OCI-LY7 (cell line): ENCODE measurements around the gene PCDHGA6. TPM values are rescaled to one million over a fixed set of nuclear protein-coding genes. Genes with fewer than 3 reads are reported as not detected.
"Not testable (repeated sequence)": the region's sequence is repeated elsewhere in the genome, so short reads cannot be mapped to it uniquely, and the experiment has no call there.

Experiments used
- BruUV-seq: library from RNA; stranded (reverse); fragments of 400-500 nt; replicated peaks from 2 replicates; lab custom pipeline; 2021; lab: Mats Ljungman, UMichigan
- CTCF ChIA-PET: fragments of 300-600 bp; sonication (Branson Sonifier 250); formaldehyde crosslinking; loops from one replicate; lab custom pipeline; 2022; ENCODE audit warnings: antibody characterized with exemption; ENCODE audit not compliant: unreplicated experiment; lab: Charles Lee
- POLR2A ChIA-PET: fragments of 300-600 bp; sonication (Branson Sonifier 250); formaldehyde crosslinking; loops from one replicate; lab custom pipeline; 2022; ENCODE audit warnings: antibody characterized with exemption; lab: Charles Lee
- DNase-seq: peaks from one replicate; pipeline ENCODE4 v3.0.0-alpha.2; 2015; ENCODE audit warnings: low spot score
- H2AFZ ChIP-seq: fragments of 200-600 bp; sonication (generic), shearing (Covaris generic); 2 replicates; pipeline ENCODE4 v1.6.1; 2014; ENCODE audit warnings: mild to moderate bottlenecking, antibody characterized with exemption, low read length, moderate library complexity
- H3K27ac ChIP-seq: fragments of 200-600 bp; sonication (generic); 2 replicates; pipeline ENCODE4 v1.5.1; 2014; ENCODE audit warnings: mixed run types, low read depth, mild to moderate bottlenecking, moderate library complexity, low read length, inconsistent platforms; ENCODE audit not compliant: poor library complexity, severe bottlenecking
- H3K36me3 ChIP-seq: fragments of 200-600 bp; sonication (generic); 2 replicates; pipeline ENCODE4 v1.6.1; 2014; ENCODE audit warnings: mild to moderate bottlenecking, antibody characterized with exemption, low read length, moderate library complexity, mixed read lengths; ENCODE audit not compliant: insufficient read depth
- H3K4me1 ChIP-seq: fragments of 200-600 bp; sonication (generic); 2 replicates; pipeline ENCODE4 v1.5.1; 2014; ENCODE audit warnings: mild to moderate bottlenecking, low read length; ENCODE audit not compliant: insufficient read depth, poor library complexity, severe bottlenecking
- H3K4me2 ChIP-seq: fragments of 200-600 bp; sonication (generic); 2 replicates; pipeline ENCODE4 v1.6.1; 2014; ENCODE audit warnings: mild to moderate bottlenecking, low read length
- H3K4me3 ChIP-seq: fragments of 200-600 bp; sonication (generic); 2 replicates; pipeline ENCODE4 v1.5.1; 2014; ENCODE audit warnings: mild to moderate bottlenecking, low read depth, low read length; ENCODE audit not compliant: poor library complexity, severe bottlenecking
- H3K79me2 ChIP-seq: fragments of 200-600 bp; sonication (generic); 2 replicates; pipeline ENCODE4 v1.6.1; 2016; ENCODE audit warnings: low read depth, mild to moderate bottlenecking, low read length, moderate library complexity, mixed read lengths; ENCODE audit not compliant: insufficient read depth
- H3K9me2 ChIP-seq: fragments of 200-600 bp; sonication (generic); 2 replicates; pipeline ENCODE4 v1.6.1; 2016; ENCODE audit warnings: mild to moderate bottlenecking, low read length, mixed read lengths; ENCODE audit not compliant: insufficient read depth
- H3K9me3 ChIP-seq: fragments of 200-600 bp; sonication (generic); 2 replicates; pipeline ENCODE4 v1.6.1; 2014; ENCODE audit warnings: mild to moderate bottlenecking, mixed run types, low read length, mixed read lengths
- H4K20me1 ChIP-seq: fragments of 200-600 bp; sonication (generic); 2 replicates; pipeline ENCODE4 v1.6.1; 2014; ENCODE audit warnings: mild to moderate bottlenecking, antibody characterized with exemption, low read length, moderate library complexity, mixed read lengths; ENCODE audit not compliant: insufficient read depth
- CTCF ChIP-seq: fragments of 200-600 bp; sonication (generic); conservative IDR thresholded peaks from 2 replicates; pipeline ENCODE4 v1.5.1; 2014; ENCODE audit warnings: mild to moderate bottlenecking, antibody characterized with exemption, low read length, moderate library complexity, mixed read lengths
- EZH2phosphoT487 ChIP-seq: fragments of 200-600 bp; sonication (generic); IDR thresholded peaks from 2 replicates; pipeline ENCODE4 v1.6.1; 2018; ENCODE audit warnings: low read depth, borderline replicate concordance, mild to moderate bottlenecking, mixed run types, antibody characterized with exemption, low read length, moderate library complexity, mixed read lengths
- intact Hi-C: fragments of 100-400 bp; cut with micrococcal nuclease; formaldehyde crosslinking; loops from one replicate; pipeline ENCODE4 v1.10.0; 2022; ENCODE audit not compliant: unreplicated experiment
- total RNA-seq, 2 experiments: library from RNA; depleted of rRNA in 1 of 2; stranded (reverse); fragments of >200 nt in 1 of 2; shearing (Covaris generic) in 1 of 2; gene quantifications; 2 replicates each; pipeline ENCODE4 v1.2.3, GENCODE V29; 2014 to 2022

PCDHGA6 gene
- total RNA-seq, 2 experiments from 2014 or later, result 5.5 to 6.3 TPM

GRCh38 chr5:141384471-141385267, 11.0 kb downstream of the PCDHGA6 start:
- intact Hi-C loops, result no loop called here
- POLR2A ChIA-PET, result no interaction called here

GRCh38 chr5:141387557-141388311, 14.0 kb downstream of the PCDHGA6 start, which contains the start of gene PCDHGB4:
TSS of gene PCDHGB4 (plus strand) at chr5:141387698. CDS start at chr5:141387885, 187 bp downstream.
- Histone ChIP-seq H3K4me2 (peak within 1 kb of the TSS; percentile 31; the same call in 1 of the 2 replicates), H3K4me3 (peak within 1 kb of the TSS; percentile 61)
- CTCF ChIA-PET, H3K4me1 ChIP-seq, H3K9me3 ChIP-seq, H4K20me1 ChIP-seq, H3K27ac ChIP-seq, H3K9me2 ChIP-seq, H3K36me3 ChIP-seq, H3K79me2 ChIP-seq, H2AFZ ChIP-seq, BruUV-seq: not testable (repeated sequence)
- intact Hi-C loops, result loop anchor here (1.0 kb wide), 1 partner anchor 25 kb away; the partner anchor contains the start of gene PCDHGA10
- peak; percentile 75 for TF ChIP-seq CTCF
- POLR2A ChIA-PET, result interaction anchor here (0.6 to 1.4 kb wide), 2 partner anchors 9 to 119 kb away, joined by 3 to 4 read pairs; no protein-coding TSS in a partner anchor
- DNase-seq, result peak; percentile 58

More at GRCh38 chr5:141384471-141385267, 11.0 kb downstream of the PCDHGA6 start:
- H3K79me2 ChIP-seq, result no peaks in the 10 kb centered on the region
- no peak for DNase-seq
- H2AFZ ChIP-seq, result no peak overlapping the region
- H3K9me3 ChIP-seq, result no peaks in the 10 kb centered on the region
- no peak overlapping the region for H3K27ac ChIP-seq
- BruUV-seq, result no TSS peak
- no peaks in the 10 kb centered on the region for H3K4me1 ChIP-seq
- TF ChIP-seq EZH2phosphoT487, result no peak
- no peak for TF ChIP-seq CTCF
- no peak overlapping the region for H3K4me2 ChIP-seq
- no peak overlapping the region for H3K4me3 ChIP-seq
- no peaks in the 10 kb centered on the region for H4K20me1 ChIP-seq
- no peaks in the 10 kb centered on the region for H3K36me3 ChIP-seq
- H3K9me2 ChIP-seq, result no peaks in the 10 kb centered on the region
- CTCF ChIA-PET, result no interaction called here
